GM18499 (cell line): ENCODE results near the gene EPB41L2.
"Not testable (repeated sequence)": the region's sequence is repeated elsewhere in the genome, so short reads cannot be mapped to it uniquely, and the experiment has no call there.

ENCODE experiments used
- ATAC-seq: cut with Tn5 transposase; IDR thresholded peaks from one replicate; pipeline ENCODE4 v1.9.1; 2021; ENCODE audit warnings: moderate number of reproducible peaks; ENCODE audit not compliant: insufficient read depth, unreplicated experiment

The EPB41L2 gene

DNA sequence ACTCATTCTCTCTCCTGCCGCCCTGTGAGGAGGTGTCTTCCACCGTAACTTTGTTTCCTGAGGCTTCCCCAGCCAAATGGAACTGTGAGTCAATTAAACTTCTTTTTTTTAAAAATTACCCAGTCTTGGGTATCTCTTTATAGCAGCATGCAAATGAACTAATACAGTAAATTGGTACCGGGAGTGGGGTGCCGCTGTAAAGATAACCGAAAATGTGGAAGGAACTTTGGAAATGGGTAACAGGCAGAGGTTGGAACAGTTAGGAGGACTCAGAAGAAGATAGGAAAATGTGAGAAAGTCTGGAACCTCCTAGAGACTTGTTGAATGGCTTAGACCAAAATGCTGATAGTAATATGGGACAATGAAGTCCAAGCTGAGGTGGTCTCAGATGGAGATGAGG, 55.8 kb downstream of the EPB41L2 start:
- ATAC-seq, result no peak

DNA sequence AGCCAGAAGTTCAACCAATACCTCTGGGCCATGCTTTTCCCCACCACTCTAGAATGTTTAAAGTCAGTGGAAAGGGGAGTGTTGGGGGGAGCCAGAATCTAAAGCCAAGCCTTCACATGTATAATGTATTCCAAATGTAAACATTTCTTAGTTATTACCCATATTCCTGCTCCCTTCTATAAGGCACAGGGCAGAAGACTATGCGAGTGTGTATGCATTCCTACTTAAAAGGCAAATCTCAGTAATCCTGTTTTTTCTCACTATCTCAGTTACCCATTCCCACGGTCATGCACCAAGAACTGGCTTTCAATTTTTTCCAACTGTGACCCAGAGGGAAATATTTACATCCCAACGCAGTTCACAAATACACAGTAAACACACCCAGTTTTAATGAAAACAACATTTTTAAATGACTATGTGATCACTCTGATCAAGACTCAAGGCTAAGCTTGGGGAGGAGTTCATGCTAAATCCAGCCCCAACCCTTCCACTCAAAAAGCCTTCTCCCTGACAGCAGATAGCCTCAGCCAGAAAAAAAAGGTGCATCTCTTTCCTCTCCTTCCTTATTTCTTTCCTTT, 57.5 kb downstream of the EPB41L2 start:
- no peak for ATAC-seq

DNA sequence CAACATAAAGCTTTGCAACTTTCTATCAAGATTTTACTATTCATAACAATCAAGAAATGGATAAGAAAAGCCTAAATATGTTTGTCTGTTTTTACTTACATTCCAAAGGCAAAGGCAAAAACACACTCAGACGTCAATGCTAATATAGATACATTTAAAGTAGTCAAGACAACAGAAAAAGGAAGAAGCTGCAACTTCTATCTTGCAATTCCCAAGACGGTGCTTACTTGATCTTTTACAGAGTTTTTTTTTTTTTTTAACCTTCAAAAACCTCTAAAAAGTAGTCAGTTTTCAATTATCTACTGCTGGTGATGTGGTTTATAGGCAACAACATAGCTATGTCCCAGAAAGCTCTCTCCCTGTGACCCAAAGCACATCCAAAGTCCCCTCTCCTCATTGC, 58.1 kb downstream of the EPB41L2 start:
- no peak for ATAC-seq

DNA sequence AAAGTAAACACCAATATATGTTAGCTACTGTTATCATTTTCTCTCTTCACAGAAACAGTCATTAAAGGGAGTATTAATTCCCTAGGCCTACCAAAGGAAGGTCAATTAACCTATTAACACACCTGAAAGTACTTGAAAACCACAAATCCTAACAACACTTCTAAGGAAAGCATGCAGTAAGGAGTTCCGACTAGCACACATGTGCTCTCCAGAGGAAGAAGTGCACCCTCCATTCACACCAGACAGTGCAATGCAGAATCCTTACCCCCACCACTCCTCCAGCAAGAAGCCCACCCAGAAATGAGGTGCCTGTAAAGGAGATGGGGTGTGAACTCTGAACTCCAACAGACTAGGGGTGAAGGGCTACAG, 58.7 kb downstream of the EPB41L2 start:
- ATAC-seq, result no peak

DNA sequence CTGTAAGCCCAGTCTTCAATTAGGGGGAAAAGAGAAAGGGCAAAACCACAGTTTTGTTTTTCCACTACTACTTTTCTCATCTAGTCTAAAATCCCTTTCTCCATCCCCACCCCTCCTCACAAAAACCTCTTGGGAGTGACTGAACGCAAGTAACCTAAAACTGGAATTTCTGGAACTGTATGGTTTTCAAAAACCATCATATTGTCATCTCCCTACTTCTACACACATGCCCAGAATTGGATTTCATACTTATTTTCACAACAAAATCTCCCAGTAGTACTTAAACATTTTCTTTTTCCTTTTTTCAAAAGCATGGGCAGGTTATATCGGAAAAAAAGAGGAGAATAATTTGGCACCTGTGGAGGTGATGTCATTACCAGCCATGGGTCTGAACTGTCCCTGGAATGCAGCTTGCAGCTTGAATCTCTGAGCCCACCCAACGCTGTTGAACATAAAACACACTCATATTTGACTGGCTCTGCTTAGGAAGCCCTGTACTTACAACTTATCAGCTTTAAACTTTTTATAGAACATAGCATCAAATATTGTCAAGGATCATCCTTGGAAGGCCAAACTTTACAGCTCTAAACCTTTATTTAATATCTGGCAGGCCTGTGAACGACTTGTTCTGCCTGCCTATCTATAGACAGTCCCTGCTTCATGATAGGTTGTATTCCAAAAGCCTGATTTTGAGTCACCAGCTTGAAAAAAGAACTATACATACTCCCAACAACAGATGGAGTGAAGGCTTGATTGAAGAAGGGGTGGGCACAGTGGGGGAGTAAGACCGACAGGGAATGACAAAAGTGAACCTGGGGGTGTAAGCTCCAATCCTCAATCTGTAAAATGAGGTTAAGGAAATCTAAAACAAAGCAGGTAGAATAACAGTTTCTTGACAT, 59.3 kb downstream of the EPB41L2 start:
- ATAC-seq, result no peak

DNA sequence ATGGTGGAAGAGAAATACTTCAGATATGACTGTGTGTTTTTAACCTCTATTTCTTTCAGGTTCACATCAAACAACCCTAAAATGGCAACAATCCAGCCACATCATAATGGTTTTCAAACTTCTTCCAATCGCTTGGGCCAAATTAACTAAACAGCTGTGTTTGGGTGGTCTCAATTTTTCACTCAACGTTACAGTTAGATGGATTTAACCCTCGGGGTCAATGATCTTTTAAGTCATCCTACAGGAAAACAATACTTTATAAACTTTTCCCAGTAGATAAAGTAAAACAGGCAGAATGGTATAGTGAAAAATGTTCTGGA, 60.4 kb downstream of the EPB41L2 start:
- ATAC-seq, result no peak

DNA sequence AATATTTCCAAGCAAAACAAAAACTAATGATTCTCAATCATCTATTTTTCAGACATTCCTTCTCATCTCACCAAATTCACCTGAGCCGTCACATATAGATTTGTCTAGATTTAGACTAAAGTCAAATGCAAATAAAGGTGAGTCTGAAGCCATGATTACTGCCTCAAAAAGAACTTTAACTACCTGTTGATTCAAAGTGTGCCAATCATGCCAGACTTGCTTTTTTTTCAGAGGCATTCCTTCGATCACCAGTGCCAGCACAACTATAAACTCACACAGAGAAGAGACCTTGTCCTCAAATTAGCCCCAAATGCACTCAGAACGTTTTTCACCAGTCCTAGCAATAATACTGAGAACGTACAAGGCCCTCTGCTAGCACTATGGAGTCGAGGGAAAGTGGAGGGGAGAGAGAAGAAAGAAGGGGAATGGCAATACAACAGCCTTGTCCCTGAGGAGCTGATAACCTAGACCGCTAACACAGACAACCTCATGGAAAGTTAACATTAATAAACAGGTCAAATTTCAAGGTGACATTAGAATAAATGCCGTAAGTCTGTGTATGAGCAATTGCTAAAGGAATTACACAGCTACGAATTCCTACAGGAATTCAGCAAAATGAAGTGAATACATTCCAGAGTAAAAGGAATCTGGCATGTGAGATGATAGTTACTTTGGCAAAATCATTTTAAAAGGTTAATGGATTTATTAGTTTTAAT, 60.9 kb downstream of the EPB41L2 start:
- ATAC-seq, result no peak

DNA sequence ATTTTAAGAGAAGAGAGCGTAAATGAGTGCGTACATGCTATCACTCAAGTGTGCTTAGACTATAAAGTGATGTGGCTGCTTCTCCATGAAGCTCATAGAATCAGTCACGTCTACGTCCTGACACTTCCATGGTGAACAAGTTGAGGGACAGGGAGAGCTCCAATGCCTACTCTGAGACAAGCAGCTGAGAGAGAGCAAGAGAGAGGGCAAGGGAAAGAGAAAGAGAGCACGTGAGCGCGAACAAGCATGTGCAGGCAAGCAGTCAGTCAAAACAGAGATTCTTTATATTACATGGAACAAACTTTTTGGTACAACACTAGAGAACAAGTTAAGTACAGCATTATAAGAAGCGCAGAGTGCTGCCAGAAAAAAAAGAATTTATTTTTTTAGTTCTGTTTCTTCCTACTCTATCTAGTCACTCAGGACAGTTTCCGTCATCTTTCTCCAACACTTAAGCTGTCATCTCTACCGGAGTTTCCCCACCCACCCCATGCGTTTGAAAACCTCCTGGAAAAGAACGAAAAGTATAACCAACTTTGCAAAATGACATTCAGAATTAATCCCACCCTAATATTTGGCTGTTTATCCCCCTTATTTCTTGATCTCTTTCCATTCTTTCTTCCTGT, 61.8 kb downstream of the EPB41L2 start:
- no peak for ATAC-seq

DNA sequence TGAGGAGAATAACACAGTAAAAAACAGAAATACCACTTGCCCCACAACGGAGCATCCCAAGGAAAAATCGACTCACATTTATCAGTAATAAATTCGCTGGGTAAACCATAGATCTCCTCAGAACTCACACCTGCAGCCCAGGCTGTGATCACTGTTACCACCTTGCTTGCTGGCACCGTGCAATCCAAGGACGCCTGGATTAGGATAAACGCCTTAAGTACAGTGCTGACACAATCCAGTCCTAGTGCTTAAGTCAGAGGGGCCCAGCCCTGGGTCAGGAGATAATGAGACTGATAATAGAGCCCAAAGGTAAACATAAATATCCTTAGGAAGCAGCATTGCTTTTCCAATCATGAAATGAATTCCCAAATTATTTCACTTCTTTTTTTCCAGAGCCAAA, 62.5 kb downstream of the EPB41L2 start:
- ATAC-seq, result no peak

DNA sequence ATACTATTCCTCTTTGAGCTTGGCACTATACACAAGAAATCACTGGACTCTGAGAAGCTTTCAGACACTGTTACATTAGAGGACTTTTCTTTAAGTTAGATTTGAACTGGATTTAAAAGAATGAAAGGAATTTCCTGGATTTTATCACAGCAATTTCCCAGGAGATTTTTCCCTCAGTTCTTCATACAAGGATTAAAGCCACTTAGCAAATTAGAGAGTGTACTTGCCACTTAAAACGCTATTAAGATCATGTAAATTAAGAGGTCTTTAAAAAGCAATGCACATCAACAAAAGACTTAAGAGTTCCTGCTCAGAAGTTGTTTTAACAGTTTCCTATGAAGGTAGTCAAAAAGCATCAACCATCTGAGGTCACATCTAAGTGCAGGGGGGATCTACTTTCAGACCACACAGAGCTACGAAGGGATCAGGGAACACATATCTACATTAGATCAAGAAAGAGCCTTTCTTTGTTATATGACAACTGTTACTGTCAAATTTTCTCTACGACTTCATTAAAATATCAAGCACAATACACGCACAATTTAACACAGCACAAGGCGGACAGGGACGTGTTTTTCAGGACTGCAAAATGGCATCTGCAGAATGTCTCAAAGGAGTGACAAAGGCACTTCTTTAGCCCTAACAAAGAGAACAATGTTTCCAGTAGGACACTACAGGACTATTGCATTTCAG, 65.8 kb downstream of the EPB41L2 start:
- ATAC-seq, result no peak

DNA sequence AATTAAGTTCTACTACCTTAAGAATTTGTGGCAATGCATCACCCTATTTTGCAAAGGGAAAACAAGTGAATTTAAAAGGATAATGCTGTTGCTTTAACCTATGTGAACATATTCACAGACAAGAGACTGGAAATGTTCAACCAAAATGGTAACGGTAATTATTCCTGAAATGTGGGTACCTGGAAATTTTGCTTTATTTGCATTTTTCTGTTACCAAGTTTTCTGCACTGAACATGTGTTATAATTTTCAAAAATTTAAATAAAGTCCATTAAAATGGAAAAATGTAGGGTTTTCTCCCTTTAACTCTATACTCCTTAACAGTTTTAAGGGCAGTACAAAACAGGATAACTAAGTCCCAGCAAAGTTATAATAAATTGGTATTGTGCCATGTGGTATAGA, 66.4 kb downstream of the EPB41L2 start:
- ATAC-seq, result no peak

DNA sequence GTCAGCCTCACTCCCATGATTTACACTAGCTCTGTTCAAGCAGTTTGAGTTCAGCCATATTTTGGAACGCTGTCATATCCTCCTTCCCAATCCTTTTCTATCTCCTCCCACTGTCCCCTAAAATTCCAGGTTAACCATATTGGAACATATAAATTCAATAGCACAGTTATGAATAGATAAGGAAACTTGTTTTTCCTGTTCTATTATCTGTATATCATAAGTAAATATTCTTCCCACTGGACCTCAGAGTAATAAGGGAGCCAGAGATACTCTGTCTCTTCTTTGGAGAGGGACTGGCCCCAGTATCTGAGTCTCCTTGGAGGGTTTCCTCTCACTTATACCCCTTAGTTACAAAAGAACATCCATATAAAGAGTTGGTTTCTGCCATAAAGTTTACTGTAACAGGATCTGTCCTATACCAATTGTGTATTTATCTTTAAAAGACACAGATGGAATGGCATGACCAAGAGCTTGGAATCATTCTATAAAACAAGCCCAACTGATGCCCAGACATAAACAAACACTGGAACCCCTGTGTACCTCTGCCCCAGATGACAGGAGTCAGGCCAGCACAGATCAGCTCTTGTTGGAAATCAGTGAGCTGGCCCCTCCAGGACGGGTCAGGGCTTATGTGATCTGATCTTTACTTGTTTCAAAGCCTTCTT, 67.1 kb downstream of the EPB41L2 start:
- no peak for ATAC-seq

DNA sequence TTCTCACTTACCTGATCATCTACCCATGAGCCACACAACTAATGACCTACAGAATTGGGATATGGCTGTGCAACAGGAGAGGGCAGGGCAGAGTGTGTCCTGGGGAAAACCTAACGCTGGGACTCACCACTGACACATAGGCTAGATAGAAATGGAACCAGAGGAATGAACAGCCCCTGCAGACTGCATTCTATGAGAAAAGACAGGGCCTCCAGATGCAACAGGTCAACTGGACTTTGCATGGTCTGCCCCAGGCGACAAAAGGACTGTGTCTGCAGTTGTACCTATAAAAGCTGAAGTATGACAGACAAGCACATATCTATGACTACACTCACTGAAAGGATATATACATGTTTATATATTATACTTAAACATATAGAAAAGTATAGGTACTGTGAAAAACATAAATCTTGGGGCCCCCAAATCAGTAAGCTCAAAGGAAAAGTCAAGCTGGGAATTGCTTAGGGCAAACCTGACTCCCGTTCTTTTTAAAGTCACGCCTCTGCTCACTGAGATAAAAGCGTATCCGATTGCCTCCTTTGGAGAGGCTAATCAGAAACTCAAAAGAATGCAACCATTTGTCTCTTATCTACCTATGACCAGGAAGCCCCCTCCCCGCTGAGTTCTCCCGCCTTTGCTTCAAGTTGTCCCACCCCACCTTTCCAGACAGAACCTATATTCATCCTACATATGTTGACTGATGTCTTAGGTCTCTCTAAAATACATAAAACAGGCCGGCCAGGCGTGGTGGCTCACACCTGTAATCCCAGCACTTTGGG, 68.5 kb downstream of the EPB41L2 start:
- ATAC-seq, result no peak

DNA sequence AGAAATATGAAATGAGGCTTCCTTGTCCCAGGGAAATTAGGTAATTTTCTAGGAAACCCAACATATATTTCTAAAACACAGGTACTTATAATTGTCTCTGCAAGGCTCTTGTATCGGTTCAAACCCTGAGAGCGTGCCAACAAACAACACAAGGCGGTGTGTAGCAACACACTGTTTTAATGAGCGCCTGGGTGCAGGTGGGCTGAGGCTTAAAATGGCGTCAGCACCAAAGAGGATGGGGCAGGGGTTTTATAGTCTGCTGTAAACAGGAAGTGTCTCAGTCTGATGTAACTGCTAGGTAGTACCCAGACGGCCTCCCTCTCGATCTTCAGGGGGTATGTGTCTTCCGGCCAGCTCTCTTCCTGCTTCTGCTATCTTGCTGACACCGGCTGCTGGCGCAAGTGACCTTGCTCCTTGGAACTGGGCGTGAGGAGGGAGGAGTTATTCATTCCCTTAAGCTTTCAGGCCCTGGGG, 69.7 kb downstream of the EPB41L2 start:
- no peak for ATAC-seq

DNA sequence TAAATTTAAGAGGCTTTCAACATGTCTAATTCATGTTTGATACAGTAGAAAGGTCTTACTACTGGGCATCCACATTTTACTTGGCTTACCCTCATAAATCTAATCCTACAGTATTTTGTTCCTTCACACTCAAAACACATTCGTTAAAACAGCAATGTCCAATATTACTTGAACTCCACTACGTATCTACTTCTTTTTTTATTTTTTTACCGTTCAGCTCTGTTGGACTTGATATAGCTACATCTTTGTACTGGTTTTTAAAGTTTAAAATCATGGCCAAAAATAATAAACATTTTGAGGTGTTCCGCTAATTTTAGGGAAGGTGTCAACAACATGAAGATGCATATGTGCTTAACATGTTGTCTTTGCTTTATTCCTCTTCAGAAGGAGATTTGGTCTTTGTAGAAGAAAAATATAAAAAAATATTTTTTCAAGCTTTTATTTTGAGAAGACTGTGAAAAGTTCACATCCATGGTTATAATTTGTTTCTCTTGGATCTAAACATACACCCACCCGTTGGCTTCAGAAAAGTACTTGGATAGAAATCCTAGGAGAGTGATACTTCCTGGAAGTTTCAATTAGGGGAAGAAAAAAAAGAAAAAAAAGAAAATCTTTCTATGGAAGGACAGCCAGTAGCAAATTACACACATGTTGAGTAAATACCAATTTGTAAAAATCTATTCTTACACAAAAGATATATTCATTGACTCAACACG, 71.5 kb downstream of the EPB41L2 start:
- ATAC-seq, result no peak

DNA sequence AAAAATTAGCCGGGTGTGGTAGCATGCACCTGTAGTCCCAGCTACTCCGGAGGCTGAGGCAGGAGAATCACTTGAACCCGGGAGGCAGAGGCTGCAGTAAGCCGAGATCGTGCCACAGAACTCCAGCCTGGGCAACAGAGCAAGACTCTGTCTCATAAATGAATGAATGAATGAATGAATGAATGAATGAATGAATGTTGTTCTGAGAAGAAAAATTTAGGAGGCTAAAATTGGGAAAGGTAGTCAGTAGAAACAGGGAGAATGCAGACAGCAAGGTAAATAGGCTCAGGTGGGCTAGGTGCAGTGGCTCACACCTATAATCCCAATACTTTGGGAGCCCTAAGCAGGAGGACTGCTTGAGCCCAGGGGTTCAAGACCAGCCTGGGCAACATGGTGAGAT, 75.5 kb downstream of the EPB41L2 start:
- not testable (repeated sequence) for ATAC-seq

DNA sequence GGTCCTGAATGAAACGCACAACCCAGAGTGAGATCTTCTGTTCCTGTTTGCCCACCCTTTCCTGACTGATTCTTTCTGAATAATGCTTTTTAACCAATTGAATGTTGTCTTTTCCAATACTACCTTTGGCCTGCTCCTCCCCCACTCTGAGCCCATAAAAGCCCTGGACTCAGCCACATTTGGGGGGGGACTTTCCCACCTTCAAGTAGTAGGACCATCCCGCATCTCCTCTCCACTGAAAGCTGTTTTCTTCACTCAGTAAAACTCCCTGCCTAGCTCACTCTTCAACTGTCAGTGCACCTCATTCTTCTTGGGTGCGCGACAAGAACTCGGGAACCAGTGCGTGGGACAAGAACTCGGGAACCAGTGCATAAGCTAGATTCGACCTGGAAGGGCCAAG, 77.9 kb downstream of the EPB41L2 start:
- no peak for ATAC-seq

DNA sequence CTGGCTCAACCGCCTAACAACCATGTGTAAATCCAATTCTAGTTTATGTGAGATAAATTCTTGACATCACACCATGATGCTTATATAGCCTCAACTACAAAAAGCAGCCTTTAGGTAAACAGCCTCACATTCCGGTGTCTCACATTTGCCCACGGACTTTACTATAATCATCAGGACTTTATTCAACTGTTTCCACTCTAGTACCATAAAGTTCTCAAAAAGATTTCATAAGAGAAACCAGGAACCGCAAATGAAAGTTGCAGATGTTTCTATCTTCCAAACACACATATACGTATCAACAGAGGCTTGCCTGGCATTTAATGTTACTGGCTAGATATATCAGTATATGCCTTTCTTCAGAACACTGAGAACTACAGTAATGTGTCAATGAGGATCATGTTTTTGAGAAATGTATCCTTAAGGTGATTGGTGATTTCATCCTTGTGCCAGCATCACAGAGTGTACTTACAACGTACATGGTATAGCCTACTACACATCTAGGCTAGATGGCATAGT, 80.0 kb downstream of the EPB41L2 start:
- no peak for ATAC-seq
